K562 (cell line): Measurements from ENCODE around the gene UBE2M. TPM values are rescaled to one million over a fixed set of nuclear protein-coding genes. Genes with fewer than 3 reads are reported as not detected.

Source experiments
- BRF1 ChIP-seq: IDR thresholded peaks from 3 replicates; pipeline ENCODE4 v1.6.1; 2011; ENCODE audit warnings: borderline replicate concordance, mild to moderate bottlenecking; ENCODE audit not compliant: insufficient read length; ENCODE audit errors: extremely low read depth
- EP300 ChIP-seq: IDR thresholded peaks from 2 replicates; pipeline ENCODE4 v1.6.1; 2012; ENCODE audit warnings: low read length, improper control_type of control experiment
- HLTF ChIP-seq: fragments of 450-650 bp; IDR thresholded peaks from 2 replicates; pipeline ENCODE4 v1.6.1; 2016
- HMG20A ChIP-seq: fragments of 450-650 bp; formaldehyde crosslinking; conservative IDR thresholded peaks from 2 replicates; pipeline ENCODE4 v1.4.0; 2020; ENCODE audit warnings: mild to moderate bottlenecking, mixed read lengths
- ILK ChIP-seq: fragments of 450-650 bp; IDR thresholded peaks from 2 replicates; pipeline ENCODE4 v1.6.1; 2016; ENCODE audit warnings: missing genetic modification characterization, low read depth, mild to moderate bottlenecking, missing compliant biosample characterization, moderate library complexity, borderline replicate concordance
- KAT7 ChIP-seq: sonication (generic); formaldehyde crosslinking; IDR thresholded peaks from 2 replicates; pipeline ENCODE4 v1.8.0; 2022; ENCODE audit warnings: missing genetic modification reagents, mild to moderate bottlenecking, borderline replicate concordance
- MBD2 ChIP-seq: sonication (generic); IDR thresholded peaks from 2 replicates; pipeline ENCODE4 v1.6.1; 2016; ENCODE audit warnings: low read depth, borderline replicate concordance
- MCM5 ChIP-seq: fragments of 450-650 bp; IDR thresholded peaks from 2 replicates; pipeline ENCODE4 v1.6.1; 2016; ENCODE audit warnings: low read depth
- MTA3 ChIP-seq: fragments of 450-650 bp; formaldehyde crosslinking; IDR thresholded peaks from 2 replicates; pipeline ENCODE4 v1.6.1; 2017; ENCODE audit warnings: mild to moderate bottlenecking, borderline replicate concordance
- NCOA1 ChIP-seq: fragments of 450-650 bp; IDR thresholded peaks from 2 replicates; pipeline ENCODE4 v1.6.1; 2016; ENCODE audit warnings: low read depth
- NR4A1 ChIP-seq, 2 experiments: fragments of 250-450 bp in 1 of 2; fragments of 450-650 bp in 1 of 2; sonication (Bioruptor Pico) in 1 of 2; IDR thresholded peaks; 2 replicates each; pipeline versions ENCODE4 v1.4.0 to v1.6.1; 2016 to 2020; ENCODE audit warnings: mild to moderate bottlenecking in 2 of 2, missing compliant biosample characterization in 1 of 2, missing genetic modification characterization in 1 of 2, moderate library complexity in 1 of 2
- PBX2 ChIP-seq, 2 experiments: IDR thresholded peaks in 1 of 2; conservative IDR thresholded peaks in 1 of 2; 2 replicates each; pipeline ENCODE4 v1.6.1; 2016; ENCODE audit warnings: low read depth in 2 of 2, mild to moderate bottlenecking in 1 of 2, missing compliant biosample characterization in 1 of 2, missing genetic modification characterization in 1 of 2, moderate library complexity in 1 of 2
- PRPF4 ChIP-seq: fragments of 200-400 bp; formaldehyde crosslinking; IDR thresholded peaks from one replicate; pipeline ENCODE4 v1.6.1; 2017; ENCODE audit warnings: low read length, low read depth, mild to moderate bottlenecking; ENCODE audit not compliant: insufficient read depth, poor library complexity, severe bottlenecking
- RFX5 ChIP-seq: IDR thresholded peaks from 2 replicates; pipeline ENCODE4 v1.6.1; 2011; ENCODE audit warnings: low read depth, mild to moderate bottlenecking, improper control_type of control experiment, low read length
- RHOXF2B ChIP-seq: fragments of 250-450 bp; sonication (Bioruptor Pico); conservative IDR thresholded peaks from 2 replicates; pipeline ENCODE4 v1.5.1; 2021
- STAT6 ChIP-seq: sonication (generic); formaldehyde crosslinking; IDR thresholded peaks from 2 replicates; pipeline ENCODE4 v1.8.1; 2023; ENCODE audit warnings: mild to moderate bottlenecking, missing genetic modification reagents
- TGIF2 ChIP-seq: sonication (generic); formaldehyde crosslinking; IDR thresholded peaks from 2 replicates; pipeline ENCODE4 v1.8.1; 2022; ENCODE audit warnings: mild to moderate bottlenecking, missing genetic modification reagents, moderate library complexity
- ZC3H4 ChIP-seq: sonication (generic); formaldehyde crosslinking; IDR thresholded peaks from 2 replicates; pipeline ENCODE4 v1.9.0; 2021; ENCODE audit warnings: missing genetic modification reagents, borderline replicate concordance
- ZFP91 ChIP-seq: sonication (generic); formaldehyde crosslinking; IDR thresholded peaks from 2 replicates; pipeline ENCODE4 v1.8.0; 2022; ENCODE audit warnings: mild to moderate bottlenecking, missing genetic modification reagents
- ZNF830 ChIP-seq: fragments of 250-450 bp; sonication (Bioruptor Pico); IDR thresholded peaks from 2 replicates; pipeline ENCODE4 v1.5.0; 2021; ENCODE audit warnings: mild to moderate bottlenecking
- polyA plus RNA-seq, 8 experiments: library from polyadenylated mRNA; depleted of rRNA in 4 of 8; stranded (reverse) in 5 of 8; unstranded in 3 of 8; fragments of >200 nt; fragmentation: Nextera tagmentation in 2 of 8; fragmentation: Illumina TruSeq in 1 of 8; extraction: Ambion mirVana in 2 of 8; extraction: Trizol in 1 of 8; gene quantifications; 2 replicates each; pipeline versions ENCODE4 v1.2.1 to v1.2.3, GENCODE V29; 2011 to 2014; ENCODE audit warnings: inconsistent platforms in 1 of 8, missing spikeins in 1 of 8
- total RNA-seq, 7 experiments: library from RNA; depleted of rRNA in 6 of 7; stranded (reverse); fragments of >200 nt in 6 of 7; fragmentation: Illumina TruSeq in 2 of 7; extraction: Trizol in 2 of 7; gene quantifications; 2 replicates each; pipeline versions ENCODE4 v1.2.1 to v1.2.3, GENCODE V29; 2011 to 2021; ENCODE audit warnings: low replicate concordance in 1 of 7

Gene UBE2M
- total and polyA plus RNA-seq, 9 of the 15 experiments (the other 6 are each of a cell fraction or from before 2014, with no cell fraction given) = 0.92 to 163 (median 85.7) TPM

GRCh38 chr19:58554494-58555368 lies 3.7 kb downstream of the UBE2M start, which contains the start of gene CHMP2A (continued):
- no peak for TF ChIP-seq PBX2 (CRISPR knock-in tag; IDR thresholded peaks at IDR 0.05; ENCODE audit: low read depth)
- TF ChIP-seq PBX2 (tag; conservative IDR thresholded peaks at IDR 0.05; ENCODE audit: low read depth) = no peak
- no peak for TF ChIP-seq STAT6 (CRISPR knock-in tag)
- TF ChIP-seq HLTF = peak; percentile 53; the same call in 1 of the 2 replicates
- TF ChIP-seq EP300 = no peak; the same call in 1 of the 2 replicates
- peak; percentile 84 for TF ChIP-seq RHOXF2B (CRISPR knock-in tag)
- TF ChIP-seq RFX5 = 0 out of 2 replicates have a peak, but pooled peaks have one; percentile 47
- TF ChIP-seq MTA3 = peak; percentile 83; the same call in 1 of the 2 replicates
- TF ChIP-seq BRF1 = no peak
- TF ChIP-seq ZFP91 = no peak
- peak; percentile 92 for TF ChIP-seq NCOA1
- no peak for TF ChIP-seq PRPF4
- TF ChIP-seq TGIF2 (CRISPR knock-in tag) = no peak
- no peak for TF ChIP-seq MCM5
- TF ChIP-seq ZNF830 (CRISPR knock-in tag) = peak; percentile 70; the same call in 1 of the 2 replicates
- no peak for TF ChIP-seq ZC3H4 (CRISPR knock-in tag)
- no peak for TF ChIP-seq HMG20A (CRISPR knock-in tag)
- no peak for TF ChIP-seq NR4A1 (CRISPR knock-in tag; IDR thresholded peaks at IDR 0.05)
- no peak for TF ChIP-seq NR4A1 (tag; IDR thresholded peaks at IDR 0.05)
- 0 out of 2 replicates have a peak, but pooled peaks have one; percentile 61 for TF ChIP-seq KAT7 (CRISPR knock-in tag)
- TF ChIP-seq MBD2 = peak; percentile 57
- TF ChIP-seq ILK (tag) = no peak
